ENCODE measurements around the gene FOS.
A peak's percentile ranks its signal among the peaks of the same experiment; 100 is the strongest.
"Not testable (repeated sequence)": the region's sequence is repeated elsewhere in the genome, so short reads cannot be mapped to it uniquely, and the experiment has no call there.

Gene FOS

GRCh38 chr14:75295491-75296345, 17.1 kb downstream of the FOS start:
- DNase-seq: peak; percentile 76

GRCh38 chr14:75297411-75298040, 18.9 kb downstream of the FOS start:
- DNase-seq: no peak

- no peak for DNase-seq
Measured at GRCh38 chr14:75298187-75298965, 19.7 kb downstream of the FOS start.

- DNase-seq: no peak
Measured at GRCh38 chr14:75299059-75299458, 20.4 kb downstream of the FOS start.

- DNase-seq: no peak
Measured at GRCh38 chr14:75299576-75299975, 20.9 kb downstream of the FOS start.

GRCh38 chr14:75301666-75302325, 23.2 kb downstream of the FOS start:
- DNase-seq: no peak

- peak; percentile 41 for DNase-seq
Measured at GRCh38 chr14:75303381-75303789, 24.8 kb downstream of the FOS start.

- DNase-seq: not testable (repeated sequence)
Measured at GRCh38 chr14:75306410-75306809, 27.8 kb downstream of the FOS start.

- no peak for DNase-seq
Measured at GRCh38 chr14:75306927-75307699, 28.5 kb downstream of the FOS start.

GRCh38 chr14:75307700-75308379, 29.2 kb downstream of the FOS start:
- peak; percentile 72 for DNase-seq

GRCh38 chr14:75308991-75309390, 30.4 kb downstream of the FOS start:
- DNase-seq: not testable (repeated sequence)

GRCh38 chr14:75309561-75309960, 30.9 kb downstream of the FOS start:
- not testable (repeated sequence) for DNase-seq

GRCh38 chr14:75310295-75311111, 31.9 kb downstream of the FOS start:
- DNase-seq: no peak

- no peak for DNase-seq
Measured at GRCh38 chr14:75311356-75311755, 32.7 kb downstream of the FOS start.

GRCh38 chr14:75312341-75312740, 33.7 kb downstream of the FOS start:
- no peak for DNase-seq

GRCh38 chr14:75313294-75313693, 34.7 kb downstream of the FOS start:
- DNase-seq: no peak

GRCh38 chr14:75315144-75315543, 36.5 kb downstream of the FOS start:
- no peak for DNase-seq

GRCh38 chr14:75317148-75317547, 38.5 kb downstream of the FOS start:
- no peak for DNase-seq

- DNase-seq: no peak
Measured at GRCh38 chr14:75318353-75318752, 39.7 kb downstream of the FOS start.

- DNase-seq: no peak
Measured at GRCh38 chr14:75319021-75319420, 40.4 kb downstream of the FOS start.

- no peak for DNase-seq
Measured at GRCh38 chr14:75320196-75320595, 41.6 kb downstream of the FOS start.
